HepG2 (cell line): ENCODE data around the gene ADCY6. TPM values are rescaled to one million over a fixed set of nuclear protein-coding genes. Genes with fewer than 3 reads are reported as not detected.

Experiments
- AFF4 ChIP-seq: sonication (generic); formaldehyde crosslinking; IDR thresholded peaks from 2 replicates; pipeline ENCODE4 v1.4.0; 2020; ENCODE audit warnings: missing genetic modification reagents
- ATF5 ChIP-seq: sonication (generic); formaldehyde crosslinking; IDR thresholded peaks from 2 replicates; pipeline ENCODE4 v1.4.0; 2020; ENCODE audit warnings: mild to moderate bottlenecking, low read depth, missing genetic modification reagents
- CCAR2 ChIP-seq: fragments of 200-400 bp; formaldehyde crosslinking; optimal IDR thresholded peaks from 2 replicates; pipeline ENCODE3; 2018; ENCODE audit warnings: low read depth, mild to moderate bottlenecking, low read length, moderate library complexity
- CEBPB ChIP-seq: IDR thresholded peaks from 2 replicates; pipeline ENCODE4 v1.6.1; 2011; ENCODE audit warnings: low read depth, low read length, improper control_type of control experiment, borderline replicate concordance
- E2F5 ChIP-seq: sonication (generic); formaldehyde crosslinking; conservative IDR thresholded peaks from 2 replicates; pipeline ENCODE4 v1.4.0; 2020; ENCODE audit warnings: missing genetic modification reagents
- FOSL2 ChIP-seq: sonication (generic); formaldehyde crosslinking; IDR thresholded peaks from 2 replicates; pipeline ENCODE4 v1.4.0; 2020; ENCODE audit warnings: missing genetic modification reagents
- MLX ChIP-seq: IDR thresholded peaks from 2 replicates; pipeline ENCODE4 v1.6.1; 2016
- NCOA1 ChIP-seq: sonication (generic); formaldehyde crosslinking; IDR thresholded peaks from 2 replicates; pipeline ENCODE4 v1.9.0; 2021; ENCODE audit warnings: missing genetic modification reagents
- NFE2 ChIP-seq: sonication (generic); formaldehyde crosslinking; IDR thresholded peaks from 2 replicates; pipeline ENCODE4 v1.4.0; 2020; ENCODE audit warnings: missing genetic modification reagents
- NONO ChIP-seq, 2 experiments: fragments of 450-650 bp in 1 of 2; sonication (generic) in 1 of 2; formaldehyde crosslinking in 1 of 2; IDR thresholded peaks in 1 of 2; conservative IDR thresholded peaks in 1 of 2; 2 replicates each; pipeline versions ENCODE4 v1.6.1 to v1.8.0; 2017 to 2022; ENCODE audit warnings: mild to moderate bottlenecking in 1 of 2, missing genetic modification reagents in 1 of 2, moderate library complexity in 1 of 2
- PBX2 ChIP-seq: IDR thresholded peaks from 2 replicates; pipeline ENCODE4 v1.6.1; 2016; ENCODE audit warnings: control low read depth
- SIX4 ChIP-seq: sonication (generic); formaldehyde crosslinking; IDR thresholded peaks from 2 replicates; pipeline ENCODE4 v1.4.0; 2020; ENCODE audit warnings: missing genetic modification reagents
- TAF1 ChIP-seq: sonication (generic); formaldehyde crosslinking; IDR thresholded peaks from 2 replicates; pipeline ENCODE4 v1.4.0; 2020; ENCODE audit warnings: missing genetic modification reagents
- ZIK1 ChIP-seq: sonication (generic); formaldehyde crosslinking; IDR thresholded peaks from 2 replicates; pipeline ENCODE4 v1.5.0; 2020; ENCODE audit warnings: mild to moderate bottlenecking, low read depth, missing genetic modification reagents, borderline replicate concordance
- ZNF160 ChIP-seq: sonication (generic); formaldehyde crosslinking; IDR thresholded peaks from 2 replicates; pipeline ENCODE4 v1.8.0; 2022; ENCODE audit warnings: mild to moderate bottlenecking, inconsistent platforms, missing genetic modification reagents
- ZNF24 ChIP-seq: fragments of 450-650 bp; IDR thresholded peaks from 2 replicates; pipeline ENCODE4 v1.6.1; 2017; ENCODE audit warnings: antibody characterized with exemption, mild to moderate bottlenecking
- ZNF282 ChIP-seq: fragments of 450-650 bp; IDR thresholded peaks from 2 replicates; pipeline ENCODE4 v1.6.1; 2018; ENCODE audit not compliant: partially characterized antibody
- ZNF503 ChIP-seq: sonication (generic); formaldehyde crosslinking; IDR thresholded peaks from 2 replicates; pipeline ENCODE4 v1.4.0; 2020; ENCODE audit warnings: missing genetic modification reagents
- ZNF576 ChIP-seq: sonication (generic); formaldehyde crosslinking; IDR thresholded peaks from 2 replicates; pipeline ENCODE4 v1.4.0; 2020; ENCODE audit warnings: mild to moderate bottlenecking, missing genetic modification reagents
- ZNF780A ChIP-seq: sonication (generic); formaldehyde crosslinking; IDR thresholded peaks from 2 replicates; pipeline ENCODE4 v1.8.0; 2022; ENCODE audit warnings: mild to moderate bottlenecking, missing genetic modification reagents, moderate library complexity
- polyA plus RNA-seq, 8 experiments: library from polyadenylated mRNA; depleted of rRNA in 3 of 8; stranded (reverse) in 7 of 8; unstranded in 1 of 8; fragments of >200 nt; fragmentation: Illumina TruSeq in 4 of 8; extraction: Trizol in 4 of 8; gene quantifications; 2 replicates each; pipeline versions ENCODE4 v1.2.1 to v1.2.3, GENCODE V29; 2011 to 2016; ENCODE audit warnings: low read depth in 4 of 8, missing spikeins in 1 of 8, mixed read lengths in 1 of 8; ENCODE audit not compliant: insufficient read depth in 1 of 8
- total RNA-seq, 5 experiments: library from RNA; depleted of rRNA; stranded (reverse); fragments of >200 nt; fragmentation: Illumina TruSeq; extraction: Trizol; gene quantifications; 2 replicates each; pipeline ENCODE4 v1.2.3, GENCODE V29; 2016; ENCODE audit warnings: low read depth in 1 of 5

Gene ADCY6
- total and polyA plus RNA-seq, 2 of the 13 experiments (the other 11 are each of a cell fraction or from before 2014, with no cell fraction given), result 10.6 to 11.8 TPM

GRCh38 chr12:48716493-48717251 lies 72.2 kb downstream of the ADCY6 start, which contains the start of gene CCNT1 (continued):
- peak; percentile 63 for TF ChIP-seq MLX (CRISPR knock-in tag)
- TF ChIP-seq CEBPB, result no peak
- TF ChIP-seq ZNF780A (CRISPR knock-in tag), result no peak
- TF ChIP-seq ZNF24, result no peak
- no peak for TF ChIP-seq ZNF282
- no peak for TF ChIP-seq NCOA1
- TF ChIP-seq FOSL2 (CRISPR knock-in tag), result peak; percentile 14
- no peak; the same call in 1 of the 2 replicates for TF ChIP-seq E2F5 (CRISPR knock-in tag)
- 0 out of 2 replicates have a peak, but pooled peaks have one; percentile 16 for TF ChIP-seq SIX4 (CRISPR knock-in tag)
- no peak for TF ChIP-seq CCAR2
- TF ChIP-seq ATF5 (CRISPR knock-in tag), result peak; percentile 13; the same call in 1 of the 2 replicates
- no peak for TF ChIP-seq PBX2 (CRISPR knock-in tag)
- TF ChIP-seq NONO (IDR thresholded peaks at IDR 0.05), result no peak
- TF ChIP-seq NONO (CRISPR knock-in tag; conservative IDR thresholded peaks at IDR 0.05), result peak; percentile 84
- TF ChIP-seq ZNF160 (CRISPR knock-in tag), result peak; percentile 82
- peak; percentile 47; the same call in 1 of the 2 replicates for TF ChIP-seq ZNF503
- peak; percentile 57; the same call in 1 of the 2 replicates for TF ChIP-seq ZNF576 (CRISPR knock-in tag)
- peak; percentile 88; the same call in 1 of the 2 replicates for TF ChIP-seq ZIK1 (CRISPR knock-in tag)
- TF ChIP-seq NFE2 (CRISPR knock-in tag), result no peak
- TF ChIP-seq AFF4 (CRISPR knock-in tag), result peak; percentile 54; the same call in 1 of the 2 replicates
- peak; percentile 84; the same call in 1 of the 2 replicates for TF ChIP-seq TAF1 (CRISPR knock-in tag)
